SK-N-DZ (cell line): Measurements from ENCODE around the gene MOCOS.

ENCODE experiments used
- DNase-seq: peaks from one replicate; pipeline ENCODE4 v3.0.0-alpha.2; 2015; ENCODE audit warnings: low spot score

The MOCOS gene

GRCh38 chr18:36302676-36303075 lies 115.4 kb downstream of the MOCOS start:
- no peak for DNase-seq

- DNase-seq, result no peak
These were observed 116.0 kb downstream of the MOCOS start for GRCh38 chr18:36303211-36303844.

GRCh38 chr18:36304723-36305122 lies 117.4 kb downstream of the MOCOS start:
- no peak for DNase-seq

GRCh38 chr18:36305375-36305774 lies 118.1 kb downstream of the MOCOS start:
- no peak for DNase-seq

GRCh38 chr18:36307513-36307912 lies 120.2 kb downstream of the MOCOS start:
- no peak for DNase-seq

GRCh38 chr18:36308711-36309435 lies 121.6 kb downstream of the MOCOS start:
- peak; percentile 27 for DNase-seq

- peak; percentile 72 for DNase-seq
These were observed 122.4 kb downstream of the MOCOS start for GRCh38 chr18:36309436-36310391.

GRCh38 chr18:36311026-36311570 lies 123.8 kb downstream of the MOCOS start:
- DNase-seq, result no peak

- DNase-seq, result no peak
These were observed 125.6 kb downstream of the MOCOS start for GRCh38 chr18:36312806-36313395.

- DNase-seq, result no peak
These were observed 126.8 kb downstream of the MOCOS start for GRCh38 chr18:36314098-36314497.

GRCh38 chr18:36314754-36315153 lies 127.5 kb downstream of the MOCOS start:
- no peak for DNase-seq

GRCh38 chr18:36315736-36316135 lies 128.4 kb downstream of the MOCOS start:
- DNase-seq, result no peak

GRCh38 chr18:36316246-36316645 lies 128.9 kb downstream of the MOCOS start:
- DNase-seq, result no peak
